Neuron (in vitro differentiated cells): ENCODE results near the gene U2AF1L4.

Experiments used
- H2AFZ ChIP-seq: one replicate; pipeline ENCODE4 v1.6.1; 2013; ENCODE audit warnings: low read depth, mild to moderate bottlenecking, inconsistent platforms, low read length, moderate library complexity
- H3K27me3 ChIP-seq: one replicate; pipeline ENCODE4 v1.6.1; 2013; ENCODE audit warnings: low read length; ENCODE audit not compliant: insufficient read depth
- H3K36me3 ChIP-seq: one replicate; pipeline ENCODE4 v1.6.1; 2013; ENCODE audit warnings: low read length; ENCODE audit not compliant: insufficient read depth
- H3K4me1 ChIP-seq: one replicate; pipeline ENCODE4 v1.6.1; 2013; ENCODE audit warnings: low read length; ENCODE audit not compliant: insufficient read depth
- H3K4me3 ChIP-seq: 2 replicates; pipeline ENCODE4 v1.5.1; 2013; ENCODE audit warnings: mild to moderate bottlenecking, low read length, moderate library complexity
- H3K9me3 ChIP-seq: one replicate; pipeline ENCODE4 v1.6.1; 2013; ENCODE audit warnings: low read length

The U2AF1L4 gene

DNA sequence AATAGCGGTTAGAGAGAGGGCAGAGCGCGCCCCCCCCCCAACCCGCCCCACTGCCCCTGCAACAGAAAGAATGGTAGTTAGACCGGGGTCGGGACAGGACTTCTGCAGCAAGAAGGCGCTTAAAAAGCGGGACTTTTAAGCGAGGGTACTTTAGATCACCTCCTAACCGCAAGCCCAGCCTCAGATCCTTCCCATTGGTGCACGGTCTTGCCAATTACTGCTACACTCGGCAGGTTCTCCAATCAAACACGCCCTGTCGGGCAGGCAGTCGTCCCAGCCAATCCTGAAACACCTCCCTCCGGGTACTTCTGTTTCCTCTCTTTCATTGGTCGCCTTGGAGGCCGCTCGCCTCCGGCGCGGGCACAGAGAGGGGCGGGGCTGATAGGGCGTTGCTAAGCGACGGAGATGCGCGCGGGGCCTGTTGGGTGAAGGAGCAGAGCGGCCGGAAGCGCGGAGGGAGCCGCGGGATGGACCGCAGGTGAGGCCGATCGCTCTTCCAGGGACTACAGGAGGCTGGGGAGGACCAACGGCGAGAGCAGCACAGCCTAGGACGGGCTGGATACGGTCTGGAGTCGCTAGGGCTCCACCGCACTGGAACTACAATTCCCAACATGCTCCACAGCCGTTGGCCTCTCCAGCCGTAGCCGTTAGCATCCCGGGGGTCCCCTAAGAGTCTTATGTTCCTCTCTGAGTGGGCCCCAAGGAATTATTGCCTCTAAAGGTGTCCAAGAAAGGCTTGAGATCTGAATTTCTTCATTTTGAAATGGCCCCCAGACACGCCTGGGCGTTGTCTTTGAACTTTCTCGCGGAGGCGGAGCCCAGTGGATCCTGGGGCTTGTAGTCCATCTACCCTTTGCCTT, 12.8 kb upstream of the U2AF1L4 start, which contains the start of gene PROSER3:
Gene PROSER3 (plus strand): TSS at position 428 of the 860 bp plus-strand sequence. CDS start 40 bp downstream, at position 468.
- peaks cover 34% of the 10 kb centered on the region for H3K36me3 ChIP-seq

DNA sequence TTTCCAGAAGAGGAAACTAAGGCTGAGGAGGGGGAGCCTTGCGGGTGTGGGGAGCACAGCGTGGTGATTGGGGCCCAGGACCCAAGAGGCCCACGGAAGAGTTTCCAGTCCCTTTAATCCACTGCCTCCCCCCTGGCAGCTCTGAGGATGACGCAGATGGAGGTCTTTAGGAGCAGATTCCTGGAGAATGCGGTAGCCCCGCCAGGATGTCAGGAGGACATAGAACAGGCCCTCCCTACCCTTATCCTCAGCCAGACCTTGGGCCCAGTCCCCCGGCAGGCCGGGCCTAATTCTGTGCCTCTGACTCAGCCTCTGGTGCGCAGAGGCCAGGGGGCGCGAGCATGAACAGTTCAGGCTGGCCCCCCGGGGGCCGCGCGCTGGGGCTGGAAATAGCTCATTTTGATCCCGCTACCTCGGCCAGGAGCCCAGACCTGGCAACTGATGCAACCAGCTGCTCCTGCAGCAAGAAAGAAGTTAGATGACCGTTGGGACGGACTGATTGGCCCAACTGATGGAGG, 12.1 kb upstream of the U2AF1L4 start:
- no peak overlapping the region for H2AFZ ChIP-seq
- peaks cover 40% of the 10 kb centered on the region for H3K36me3 ChIP-seq
- H3K9me3 ChIP-seq: no peaks in the 10 kb centered on the region
- peaks cover 11% of the 10 kb centered on the region for H3K4me1 ChIP-seq
- peak overlapping the region; percentile 95 for H3K4me3 ChIP-seq
- no peaks in the 10 kb centered on the region for H3K27me3 ChIP-seq

More for the DNA sequence above, 12.8 kb upstream of the U2AF1L4 start, which contains the start of gene PROSER3:
- Histone ChIP-seq H3K4me1 (peaks cover 11% of the 10 kb centered on the region), H2AFZ (peak within 1 kb of the TSS; percentile 87), H3K4me3 (peak within 1 kb of the TSS; percentile 95), H3K9me3 (no peaks in the 10 kb centered on the region), H3K27me3 (no peaks in the 10 kb centered on the region)

DNA sequence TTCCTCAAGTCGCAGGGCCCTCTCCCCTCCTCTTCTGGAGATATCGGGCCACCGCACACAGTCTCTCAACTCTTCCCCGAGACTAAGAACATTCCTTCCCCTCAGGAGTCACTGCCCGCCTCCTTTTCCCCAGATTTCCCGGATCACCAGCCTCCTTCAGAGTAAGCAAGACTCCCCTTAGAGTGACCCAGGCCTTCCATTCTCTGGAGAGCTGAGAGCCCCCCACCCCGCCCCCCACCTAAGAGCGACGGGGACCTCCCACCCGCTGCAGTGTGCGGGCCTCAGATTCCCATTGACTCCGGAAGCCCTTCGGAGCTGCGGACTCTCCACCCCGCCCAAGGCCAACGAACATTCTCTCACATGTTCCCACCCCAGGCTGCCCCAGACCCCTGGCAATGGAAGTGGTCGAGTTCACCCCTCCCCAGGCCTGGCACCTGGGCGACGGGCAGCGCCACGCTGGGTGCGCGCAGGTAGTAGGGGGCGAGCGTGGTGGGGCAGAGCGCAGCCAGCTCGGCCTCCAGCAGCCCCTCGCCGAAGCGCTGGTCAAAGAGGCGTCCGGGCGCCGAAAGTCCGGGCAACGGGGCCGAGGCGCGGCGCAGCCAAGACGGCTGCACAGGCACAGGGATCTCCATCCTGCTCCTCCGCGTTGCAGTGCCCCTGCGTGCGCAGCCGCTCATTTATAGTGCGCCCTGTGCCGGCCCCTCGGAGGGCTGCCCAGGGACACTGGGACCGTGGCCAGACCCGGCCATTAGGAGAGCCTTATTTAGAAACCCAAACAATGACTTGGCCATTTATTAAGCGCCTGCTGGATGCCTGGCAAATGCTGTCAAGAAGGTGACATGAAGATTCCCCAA, 11.4 kb upstream of the U2AF1L4 start, which contains the start of gene HSPB6:
Gene HSPB6 (minus strand): TSS at position 653 of the 854 bp plus-strand sequence. CDS start 21 bp downstream, at position 632.
- Histone ChIP-seq H3K4me1 (peaks cover 11% of the 10 kb centered on the region), H3K9me3 (no peaks in the 10 kb centered on the region), H3K4me3 (peak within 1 kb of the TSS; percentile 95), H3K27me3 (no peaks in the 10 kb centered on the region), H2AFZ (no peak within 1 kb of the TSS), H3K36me3 (peaks cover 38% of the 10 kb centered on the region)

DNA sequence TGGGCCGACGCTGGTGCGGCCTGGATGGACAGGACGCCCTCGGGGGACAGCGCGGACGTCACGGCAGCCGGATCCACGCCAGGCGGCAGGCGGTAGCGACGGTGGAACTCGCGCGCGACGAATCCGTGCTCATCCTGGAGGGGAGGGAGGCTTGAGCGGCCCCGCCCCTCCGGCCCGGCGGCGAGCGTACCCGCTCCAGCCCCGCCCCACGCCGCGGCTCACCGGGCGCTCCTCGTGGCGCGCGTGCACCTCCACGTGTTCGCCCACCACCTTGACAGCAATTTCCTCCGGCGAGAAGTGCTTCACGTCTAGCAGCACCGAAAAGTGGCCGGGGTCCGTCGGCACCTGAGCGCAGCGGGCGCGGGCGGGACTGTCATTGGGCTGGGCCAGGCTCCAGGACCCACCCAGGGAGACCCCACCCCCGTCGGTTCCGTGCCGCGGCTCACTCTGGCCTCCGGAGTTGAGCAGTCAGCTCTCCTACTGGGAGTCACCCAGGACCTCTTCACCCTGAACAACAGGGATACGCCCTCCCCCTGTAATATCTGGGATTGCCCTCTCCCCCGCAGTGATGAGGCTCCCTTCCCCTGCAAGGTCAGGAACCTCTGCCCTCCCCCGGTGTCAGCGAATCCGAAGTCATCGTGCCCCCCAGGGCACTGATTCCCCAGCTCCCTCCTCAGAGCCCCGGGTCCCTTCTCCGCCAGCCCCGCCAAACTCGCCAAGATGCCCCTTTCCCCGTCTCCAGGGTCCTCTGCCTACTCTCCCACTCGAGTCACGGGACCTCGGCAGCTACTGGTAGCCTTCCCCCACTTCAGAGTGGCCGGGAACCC, 10.5 kb upstream of the U2AF1L4 start:
- Histone ChIP-seq H2AFZ (no peak overlapping the region), H3K27me3 (no peaks in the 10 kb centered on the region), H3K4me3 (no peak overlapping the region), H3K4me1 (peaks cover 11% of the 10 kb centered on the region), H3K36me3 (peaks cover 34% of the 10 kb centered on the region), H3K9me3 (no peaks in the 10 kb centered on the region)

DNA sequence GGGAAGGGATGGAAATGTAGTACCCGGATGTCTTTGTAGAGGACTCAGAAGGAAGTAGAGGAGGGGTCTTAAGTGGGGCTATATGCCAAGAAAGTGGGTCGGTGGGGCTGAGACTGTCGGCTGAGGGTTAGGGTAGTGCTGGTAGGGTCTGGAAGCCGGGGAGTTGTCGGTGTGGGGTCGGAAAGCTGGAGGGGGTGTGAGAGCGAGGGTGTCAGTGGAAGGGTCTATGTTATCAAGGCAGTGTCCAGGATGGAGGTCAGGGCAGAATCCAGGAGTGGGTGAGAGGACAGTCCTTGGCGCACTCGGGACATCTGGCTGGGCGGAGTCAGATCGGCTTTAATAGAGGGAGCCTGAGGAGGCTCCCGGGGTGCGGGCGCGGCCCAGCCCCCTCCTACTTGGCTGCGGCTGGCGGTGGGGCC, 9.9 kb upstream of the U2AF1L4 start:
- H2AFZ ChIP-seq: no peak overlapping the region
- no peak overlapping the region for H3K4me3 ChIP-seq
- H3K4me1 ChIP-seq: peaks cover 11% of the 10 kb centered on the region
- H3K27me3 ChIP-seq: no peaks in the 10 kb centered on the region
- no peaks in the 10 kb centered on the region for H3K9me3 ChIP-seq
- peaks cover 32% of the 10 kb centered on the region for H3K36me3 ChIP-seq

DNA sequence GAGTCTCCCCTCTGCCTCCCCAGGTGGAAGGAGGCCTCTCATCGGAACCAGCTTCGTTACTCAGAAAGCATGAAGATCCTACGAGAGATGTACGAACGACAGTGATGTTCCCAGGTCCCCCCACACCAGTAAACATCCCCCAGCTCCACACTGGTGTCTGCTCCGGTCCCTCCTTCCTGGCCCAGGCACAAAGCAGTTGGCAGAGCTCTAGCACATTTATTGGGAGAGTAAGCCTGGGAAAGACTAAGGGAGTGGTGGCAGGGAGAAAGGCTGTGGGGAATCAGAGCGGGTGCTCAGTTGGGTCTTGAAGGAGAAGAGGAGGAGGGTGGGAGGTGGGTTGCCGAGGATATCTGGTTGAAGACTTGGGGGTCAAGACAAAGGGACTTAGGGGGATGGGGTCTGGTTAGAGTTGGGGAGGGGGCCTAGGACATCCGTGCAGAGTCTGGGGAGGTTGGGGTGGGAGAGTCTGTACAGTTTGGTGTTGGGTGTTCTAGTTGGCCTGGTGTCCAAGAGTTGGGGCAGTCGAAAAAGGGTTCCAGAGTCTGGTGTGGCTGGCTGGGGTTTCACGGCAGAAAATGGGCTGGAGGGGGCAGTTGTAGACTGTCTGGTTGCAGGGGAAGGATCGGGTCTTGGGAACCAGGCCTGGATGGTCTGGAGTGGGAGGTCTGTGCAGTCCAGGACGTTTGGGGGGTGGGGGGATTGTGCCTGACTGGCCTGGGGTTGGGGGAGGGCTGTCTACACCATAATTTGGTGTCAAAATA, 9.3 kb upstream of the U2AF1L4 start:
- Histone ChIP-seq H3K36me3 (peaks cover 29% of the 10 kb centered on the region), H3K27me3 (no peaks in the 10 kb centered on the region), H3K4me3 (no peak overlapping the region), H2AFZ (no peak overlapping the region), H3K9me3 (no peaks in the 10 kb centered on the region), H3K4me1 (peaks cover 11% of the 10 kb centered on the region)

DNA sequence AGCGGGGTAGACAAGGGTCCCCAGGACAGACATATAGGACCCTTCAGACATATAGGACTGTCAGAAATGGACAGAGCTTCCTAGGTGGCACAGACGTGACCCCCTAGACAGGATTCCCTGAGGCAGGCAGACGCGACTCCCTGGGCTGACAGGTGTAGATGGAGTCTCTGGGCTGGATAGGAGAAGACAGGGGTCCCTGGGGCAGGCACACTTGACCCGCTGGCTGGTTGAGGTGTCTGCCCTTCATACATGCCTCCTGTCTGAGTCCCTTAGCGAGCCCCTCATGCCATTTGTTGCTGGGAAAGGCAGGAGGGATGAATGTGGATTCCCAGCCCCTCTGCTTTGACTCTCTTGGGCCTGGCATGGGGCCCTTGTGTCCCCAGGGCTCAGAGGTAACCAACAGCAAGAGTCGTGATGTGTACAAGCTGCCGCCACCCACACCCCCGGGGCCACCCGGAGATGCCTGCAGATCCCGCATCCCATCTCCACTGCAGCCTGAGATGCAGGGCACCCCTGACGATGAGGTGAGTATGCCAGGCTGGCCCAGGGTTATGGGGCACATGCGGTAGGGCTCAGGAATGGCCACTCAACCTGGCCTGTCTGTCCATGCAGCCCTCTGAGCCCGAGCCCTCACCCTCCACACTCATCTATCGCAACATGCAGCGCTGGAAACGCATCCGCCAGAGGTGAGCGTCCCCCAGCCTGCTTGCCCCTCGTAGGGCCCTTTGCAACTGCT, 8.6 kb upstream of the U2AF1L4 start:
- H3K27me3 ChIP-seq: no peaks in the 10 kb centered on the region
- H3K36me3 ChIP-seq: peaks cover 29% of the 10 kb centered on the region
- no peaks in the 10 kb centered on the region for H3K9me3 ChIP-seq
- H3K4me3 ChIP-seq: no peak overlapping the region
- H3K4me1 ChIP-seq: peaks cover 9% of the 10 kb centered on the region
- H2AFZ ChIP-seq: no peak overlapping the region

DNA sequence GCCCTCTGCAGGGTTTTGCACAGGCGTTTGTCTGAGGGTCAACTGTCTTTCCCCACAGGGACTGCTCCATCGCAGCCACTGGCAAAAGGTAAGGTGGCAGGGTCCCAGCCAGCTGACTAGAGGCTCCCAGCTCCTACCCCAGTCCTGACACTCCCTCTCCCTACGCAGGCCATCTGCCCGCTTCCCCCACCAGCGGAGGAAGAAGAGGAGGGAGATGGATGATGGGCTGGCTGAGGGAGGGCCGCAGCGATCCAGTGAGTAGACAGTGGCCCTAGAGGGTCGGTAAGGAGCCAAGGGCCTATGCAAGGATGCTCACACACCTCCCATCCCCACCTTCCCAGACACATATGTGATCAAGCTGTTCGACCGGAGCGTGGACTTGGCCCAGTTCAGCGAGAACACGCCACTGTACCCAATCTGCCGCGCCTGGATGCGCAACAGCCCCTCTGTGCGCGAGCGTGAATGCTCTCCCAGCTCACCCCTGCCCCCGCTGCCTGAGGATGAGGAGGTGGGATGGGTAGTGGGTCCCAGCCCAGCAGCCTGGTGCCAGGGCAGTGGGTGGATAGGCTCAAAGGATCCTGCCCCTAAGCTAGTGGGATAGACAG, 7.6 kb upstream of the U2AF1L4 start:
- Histone ChIP-seq H2AFZ (no peak overlapping the region), H3K9me3 (no peaks in the 10 kb centered on the region), H3K27me3 (no peaks in the 10 kb centered on the region), H3K36me3 (peaks cover 29% of the 10 kb centered on the region), H3K4me3 (no peak overlapping the region), H3K4me1 (peaks cover 8% of the 10 kb centered on the region)

DNA sequence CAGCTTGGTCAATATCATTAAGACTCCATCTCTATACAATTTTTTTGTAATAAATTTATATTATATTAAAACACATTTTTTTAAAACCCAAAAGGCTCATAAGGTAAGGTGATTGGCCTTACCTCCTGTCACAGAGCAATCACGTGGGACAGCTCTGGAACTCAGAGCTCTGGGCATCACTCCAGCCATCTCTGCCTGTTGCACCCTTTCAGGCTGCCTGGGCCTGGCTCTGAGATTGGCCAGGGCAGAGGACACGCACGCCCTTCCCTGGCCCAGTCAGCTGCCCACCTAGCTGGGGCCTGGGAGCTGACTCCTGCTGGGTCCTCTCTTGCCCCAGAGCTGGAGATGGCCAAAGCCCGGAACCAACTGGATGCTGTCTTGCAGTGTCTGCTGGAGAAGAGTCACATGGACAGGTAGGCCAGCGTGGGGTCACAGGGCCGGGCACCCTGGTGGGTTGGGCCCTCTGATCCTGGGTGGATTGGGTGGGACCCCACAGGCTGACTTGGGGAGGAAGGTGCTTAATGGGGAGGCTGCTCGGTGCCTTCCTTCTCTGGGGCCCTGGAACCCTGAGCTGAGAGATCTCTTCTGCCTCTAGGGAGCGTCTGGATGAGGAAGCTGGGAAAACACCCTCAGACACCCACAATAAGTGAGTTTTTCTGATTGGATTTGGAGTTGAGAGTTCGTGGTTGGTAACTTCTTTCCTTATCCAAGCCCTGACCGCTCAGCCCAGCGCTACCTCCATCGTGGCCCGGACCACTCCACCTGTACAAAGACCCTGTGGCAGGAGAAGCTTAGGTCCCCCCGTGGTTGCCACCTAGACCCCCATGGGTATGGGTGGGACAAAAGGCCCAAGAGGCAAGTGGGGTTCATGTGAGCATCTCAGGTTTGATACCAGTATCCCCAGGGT, 6.9 kb upstream of the U2AF1L4 start:
- H3K9me3 ChIP-seq: no peaks in the 10 kb centered on the region
- no peak overlapping the region for H3K4me3 ChIP-seq
- H3K4me1 ChIP-seq: peaks cover 8% of the 10 kb centered on the region
- H2AFZ ChIP-seq: no peak overlapping the region
- H3K36me3 ChIP-seq: peaks cover 29% of the 10 kb centered on the region
- no peaks in the 10 kb centered on the region for H3K27me3 ChIP-seq

DNA sequence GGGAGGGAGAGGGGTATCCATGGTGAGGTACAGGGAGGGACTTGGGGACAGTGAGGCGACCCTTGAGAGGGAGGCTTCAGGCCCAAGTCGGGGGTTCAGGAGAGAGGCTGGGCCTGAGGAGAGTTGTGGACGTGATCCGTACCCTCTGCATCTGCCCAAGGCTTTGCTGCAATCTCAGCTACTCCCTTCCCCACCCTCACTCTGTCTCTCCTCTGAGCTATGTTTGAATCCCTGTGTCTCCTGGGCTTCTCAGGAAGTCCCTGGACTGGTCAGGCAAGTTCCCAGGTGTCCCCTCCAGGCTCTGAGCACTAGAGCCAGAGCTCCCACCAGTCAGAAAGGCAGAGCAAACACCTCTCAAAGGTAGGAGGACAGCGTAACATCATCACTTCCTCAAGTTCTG, 4.9 kb upstream of the U2AF1L4 start:
- Histone ChIP-seq H3K9me3 (no peaks in the 10 kb centered on the region), H3K36me3 (peaks cover 29% of the 10 kb centered on the region)

More for the DNA sequence above, 4.9 kb upstream of the U2AF1L4 start:
- Histone ChIP-seq H2AFZ (no peak overlapping the region), H3K4me1 (peaks cover 17% of the 10 kb centered on the region), H3K4me3 (no peak overlapping the region), H3K27me3 (no peaks in the 10 kb centered on the region)
